Activated CD4-positive, alpha-beta T cell treated with anti-CD3 and anti-CD28 coated beads for 36 hours (primary cell): ENCODE data around the gene HDAC3. TPM values are rescaled to one million over a fixed set of nuclear protein-coding genes. Genes with fewer than 3 reads are reported as not detected.
"Not testable (repeated sequence)": the region's sequence is repeated elsewhere in the genome, so short reads cannot be mapped to it uniquely, and the experiment has no call there.

Source experiments
- ATAC-seq: fragments of 200-7000 bp; cut with Tn5 transposase; one replicate; pipeline ENCODE4 v1.10.0; 2021; ENCODE audit warnings: mild to moderate bottlenecking, moderate library complexity
- CTCF ChIA-PET: fragments of 350-600 bp; sonication (Branson Sonifier 250); formaldehyde crosslinking; loops from one replicate; lab custom pipeline; 2021; ENCODE audit warnings: antibody characterized with exemption; lab: Charles Lee
- POLR2A ChIA-PET: fragments of 350-600 bp; sonication (Branson Sonifier 250); formaldehyde crosslinking; loops from one replicate; lab custom pipeline; 2021; ENCODE audit warnings: antibody characterized with exemption, inconsistent platforms; lab: Charles Lee
- DNase-seq: peaks from one replicate; pipeline ENCODE4 v3.0.0-alpha.2; 2020
- H3K27ac Mint-ChIP-seq: one replicate; pipeline ENCODE4 v1.8.0; 2021; ENCODE audit warnings: mixed read lengths
- H3K27me3 Mint-ChIP-seq: one replicate; pipeline ENCODE4 v1.8.0; 2021; ENCODE audit warnings: mixed read lengths
- H3K36me3 Mint-ChIP-seq: one replicate; pipeline ENCODE4 v1.8.0; 2021; ENCODE audit warnings: low read depth, mixed read lengths
- H3K4me1 Mint-ChIP-seq: one replicate; pipeline ENCODE4 v1.8.0; 2021; ENCODE audit warnings: mixed read lengths
- H3K4me3 Mint-ChIP-seq: one replicate; pipeline ENCODE4 v1.8.0; 2021; ENCODE audit warnings: mild to moderate bottlenecking, moderate library complexity, mixed read lengths
- H3K9me3 Mint-ChIP-seq: one replicate; pipeline ENCODE4 v1.8.0; 2021; ENCODE audit warnings: low read depth, mixed read lengths
- intact Hi-C, 2 experiments: fragments of 100-400 bp; cut with DNase I in 1 of 2; cut with micrococcal nuclease in 1 of 2; formaldehyde crosslinking; loops; one replicate each; pipeline versions ENCODE4 v1.14.2 to v1.15.1; 2022 to 2024; cut with DNase I, micrococcal nuclease
- total RNA-seq, 2 experiments: library from RNA; stranded (reverse); gene quantifications; one replicate each; pipeline ENCODE4 v1.2.3, GENCODE V29; 2021

Gene HDAC3
- total RNA-seq, 2 experiments from 2014 or later: 85.9 to 88.6 TPM

- Mint-ChIP-seq H3K27me3 (no peaks in the 10 kb centered on the region), H3K36me3 (peaks cover 44% of the 10 kb centered on the region), H3K4me1 (peaks cover 62% of the 10 kb centered on the region), H3K9me3 (no peaks in the 10 kb centered on the region), H3K27ac (peak overlapping the region; percentile 98), H3K4me3 (peak overlapping the region; percentile 98)
- ATAC-seq (peak; percentile 28), DNase-seq (peak; percentile 78)
- CTCF ChIA-PET: interaction anchor here (0.5 to 11.2 kb wide), 27 partner anchors 8 to 397 kb away, joined by 3 to 261 read pairs (median 8); partner anchors contain the start of genes DELE1, HDAC3, PCDHGB6 and RELL2
- POLR2A ChIA-PET: interaction anchor here (0.8 to 2.1 kb wide), 7 partner anchors 16 to 26 kb away, joined by 3 to 48 read pairs (median 6); partner anchors contain the start of genes HDAC3 and RELL2
- intact Hi-C loops: loop anchor here (1.0 to 10.0 kb wide), 7 partner anchors 13 to 1063 kb away; partner anchors contain the start of genes SRA1 (in 2 of the 2), DELE1 (in 1 of the 2), NDFIP1 (in 1 of the 2) and TAF7 (in 1 of the 2)
These were observed 18.4 kb downstream of the HDAC3 start for GRCh38 chr5:141618030-141618803.

- Mint-ChIP-seq H3K27me3 (no peaks in the 10 kb centered on the region), H3K27ac (peak overlapping the region; percentile 98), H3K9me3 (no peaks in the 10 kb centered on the region), H3K4me3 (peak overlapping the region; percentile 98), H3K36me3 (peaks cover 48% of the 10 kb centered on the region), H3K4me1 (peaks cover 62% of the 10 kb centered on the region)
- intact Hi-C loops: loop anchor here (1.0 to 10.0 kb wide), 7 partner anchors 12 to 1063 kb away; partner anchors contain the start of genes SRA1 (in 2 of the 2), DELE1 (in 1 of the 2), NDFIP1 (in 1 of the 2) and TAF7 (in 1 of the 2)
- ATAC-seq (no peak), DNase-seq (no peak)
- CTCF ChIA-PET: interaction anchor here (0.7 to 11.2 kb wide), 13 partner anchors 8 to 397 kb away, joined by 3 to 261 read pairs (median 8); partner anchors contain the start of genes HDAC3, RELL2 and RNF14
- POLR2A ChIA-PET: interaction anchor here (0.8 to 3.1 kb wide), 4 partner anchors 12 to 25 kb away, joined by 3 to 10 read pairs (median 7); partner anchors contain the start of genes HDAC3 and RELL2
These were observed 19.0 kb downstream of the HDAC3 start for GRCh38 chr5:141617682-141618029.

GRCh38 chr5:141617128-141617527 lies 19.5 kb downstream of the HDAC3 start:
- intact Hi-C loops: loop anchor here (5.0 to 10.0 kb wide), 4 partner anchors 305 to 1062 kb away; partner anchors contain the start of genes SRA1 (in 2 of the 2), DELE1 (in 1 of the 2) and NDFIP1 (in 1 of the 2)
- H3K36me3 Mint-ChIP-seq: peaks cover 45% of the 10 kb centered on the region
- ChIA-PET CTCF (interaction anchor here (0.7 to 11.2 kb wide), 14 partner anchors 9 to 1082 kb away, joined by 3 to 261 read pairs (median 8); partner anchors contain the start of genes HDAC3, RELL2 and RNF14), POLR2A (interaction anchor here (0.8 to 3.1 kb wide), 5 partner anchors 11 to 24 kb away, joined by 3 to 10 read pairs (median 6); partner anchors contain the start of genes HDAC3 and RELL2)
- no peaks in the 10 kb centered on the region for H3K9me3 Mint-ChIP-seq
- peaks cover 64% of the 10 kb centered on the region for H3K4me1 Mint-ChIP-seq
- no peak for ATAC-seq
- peak overlapping the region; percentile 98 for H3K4me3 Mint-ChIP-seq
- peak overlapping the region; percentile 98 for H3K27ac Mint-ChIP-seq
- H3K27me3 Mint-ChIP-seq: no peaks in the 10 kb centered on the region
- DNase-seq: no peak

- intact Hi-C loops: loop anchor here (5.0 to 10.0 kb wide), 4 partner anchors 306 to 1061 kb away; partner anchors contain the start of genes SRA1 (in 2 of the 2), DELE1 (in 1 of the 2) and NDFIP1 (in 1 of the 2)
- H3K4me1 Mint-ChIP-seq: peaks cover 67% of the 10 kb centered on the region
- POLR2A ChIA-PET: interaction anchor here (0.7 to 3.1 kb wide), 5 partner anchors 10 to 941 kb away, joined by 3 to 10 read pairs (median 6); partner anchors contain the start of genes HDAC3 and RELL2
- peak overlapping the region; percentile 98 for H3K27ac Mint-ChIP-seq
- no peak for ATAC-seq
- H3K27me3 Mint-ChIP-seq: no peaks in the 10 kb centered on the region
- H3K4me3 Mint-ChIP-seq: peak overlapping the region; percentile 98
- no peaks in the 10 kb centered on the region for H3K9me3 Mint-ChIP-seq
- no peak for DNase-seq
- H3K36me3 Mint-ChIP-seq: peaks cover 43% of the 10 kb centered on the region
- CTCF ChIA-PET: interaction anchor here (0.7 to 11.2 kb wide), 10 partner anchors 9 to 1083 kb away, joined by 3 to 261 read pairs (median 16); partner anchors contain the start of genes HDAC3 and RELL2
These were observed 20.5 kb downstream of the HDAC3 start for GRCh38 chr5:141615991-141616720.

- Mint-ChIP-seq H3K27me3 (no peaks in the 10 kb centered on the region), H3K9me3 (no peaks in the 10 kb centered on the region), H3K4me1 (peaks cover 77% of the 10 kb centered on the region), H3K36me3 (peaks cover 42% of the 10 kb centered on the region), H3K4me3 (peak overlapping the region; percentile 1), H3K27ac (peak overlapping the region; percentile 37)
- no peak for ATAC-seq
- intact Hi-C loops: loop anchor here (10.0 kb wide), 2 partner anchors 491 to 1059 kb away; partner anchors contain the start of genes SRA1 (in 2 of the 2) and NDFIP1 (in 1 of the 2)
- CTCF ChIA-PET: interaction anchor here (0.6 to 8.4 kb wide), 7 partner anchors 7 to 269 kb away, joined by 3 to 161 read pairs (median 6); partner anchors contain the start of genes HDAC3 and RELL2
- POLR2A ChIA-PET: no interaction called here
- DNase-seq: no peak
These were observed 23.3 kb downstream of the HDAC3 start for GRCh38 chr5:141613344-141613743.

GRCh38 chr5:141611289-141611688 lies 25.4 kb downstream of the HDAC3 start:
- peaks cover 84% of the 10 kb centered on the region for H3K4me1 Mint-ChIP-seq
- DNase-seq: no peak
- no peaks in the 10 kb centered on the region for H3K9me3 Mint-ChIP-seq
- ATAC-seq: no peak
- intact Hi-C loops: loop anchor here (10.0 kb wide), 2 partner anchors 494 to 1056 kb away; partner anchors contain the start of genes SRA1 (in 2 of the 2) and NDFIP1 (in 1 of the 2)
- ChIA-PET CTCF (interaction anchor here (1.0 kb wide), 1 partner anchor 12 kb away, joined by 3 read pairs; no protein-coding TSS in a partner anchor), POLR2A (no interaction called here)
- no peaks in the 10 kb centered on the region for H3K27me3 Mint-ChIP-seq
- H3K36me3 Mint-ChIP-seq: peaks cover 36% of the 10 kb centered on the region
- H3K27ac Mint-ChIP-seq: peak overlapping the region; percentile 78
- no peak overlapping the region for H3K4me3 Mint-ChIP-seq

GRCh38 chr5:141609921-141610320 lies 26.7 kb downstream of the HDAC3 start:
- H3K9me3 Mint-ChIP-seq, H3K4me3 Mint-ChIP-seq, ATAC-seq, POLR2A ChIA-PET, H3K27me3 Mint-ChIP-seq, DNase-seq: not testable (repeated sequence)
- H3K4me1 Mint-ChIP-seq: peaks cover 85% of the 10 kb centered on the region
- peak overlapping the region; percentile 86 for H3K27ac Mint-ChIP-seq
- H3K36me3 Mint-ChIP-seq: peaks cover 30% of the 10 kb centered on the region
- intact Hi-C loops: loop anchor here (10.0 kb wide), 3 partner anchors 495 to 1215 kb away; partner anchors contain the start of genes SRA1 (in 2 of the 2) and NDFIP1 (in 1 of the 2)
- CTCF ChIA-PET: interaction anchor here (1.1 to 5.2 kb wide), 4 partner anchors 9 to 22 kb away, joined by 3 to 30 read pairs (median 16); partner anchors contain the start of gene DIAPH1

GRCh38 chr5:141609044-141609443 lies 27.6 kb downstream of the HDAC3 start:
- peak overlapping the region; percentile 69 for H3K27ac Mint-ChIP-seq
- no peaks in the 10 kb centered on the region for H3K27me3 Mint-ChIP-seq
- intact Hi-C loops: loop anchor here in 1 of 2 experiments (10.0 kb wide), 1 partner anchor 1216 kb away; no protein-coding TSS in a partner anchor
- H3K4me1 Mint-ChIP-seq: peaks cover 85% of the 10 kb centered on the region
- DNase-seq (no peak), ATAC-seq (no peak)
- no peaks in the 10 kb centered on the region for H3K9me3 Mint-ChIP-seq
- H3K4me3 Mint-ChIP-seq: no peak overlapping the region
- ChIA-PET CTCF (interaction anchor here (0.8 to 5.2 kb wide), 8 partner anchors 8 to 45 kb away, joined by 3 to 30 read pairs (median 6); partner anchors contain the start of gene DIAPH1), POLR2A (interaction anchor here (0.6 to 0.7 kb wide), 3 partner anchors 30 to 1139 kb away, joined by 3 to 11 read pairs (median 5); no protein-coding TSS in a partner anchor)
- H3K36me3 Mint-ChIP-seq: peaks cover 26% of the 10 kb centered on the region

- DNase-seq (no peak), ATAC-seq (no peak)
- peak overlapping the region; percentile 69 for H3K27ac Mint-ChIP-seq
- intact Hi-C loops: loop anchor here in 1 of 2 experiments (10.0 kb wide), 1 partner anchor 1216 kb away; no protein-coding TSS in a partner anchor
- ChIA-PET CTCF (interaction anchor here (0.7 to 5.2 kb wide), 10 partner anchors 9 to 45 kb away, joined by 3 to 30 read pairs (median 4); partner anchors contain the start of gene DIAPH1), POLR2A (interaction anchor here (0.6 to 0.7 kb wide), 4 partner anchors 17 to 1140 kb away, joined by 3 to 11 read pairs (median 4); no protein-coding TSS in a partner anchor)
- H3K4me3 Mint-ChIP-seq: no peak overlapping the region
- peaks cover 86% of the 10 kb centered on the region for H3K4me1 Mint-ChIP-seq
- H3K36me3 Mint-ChIP-seq: peaks cover 26% of the 10 kb centered on the region
- no peaks in the 10 kb centered on the region for H3K27me3 Mint-ChIP-seq
- no peaks in the 10 kb centered on the region for H3K9me3 Mint-ChIP-seq
These were observed 28.1 kb downstream of the HDAC3 start for GRCh38 chr5:141608557-141608956.
